Caco-2 (cell line): Measurements from ENCODE around the gene TTC21B. TPM values are rescaled to one million over a fixed set of nuclear protein-coding genes. Genes with fewer than 3 reads are reported as not detected.

Experiments used
- BruUV-seq: library from RNA; stranded (reverse); fragments of 400-500 nt; replicated peaks from 2 replicates; lab custom pipeline; 2021; lab: Mats Ljungman, UMichigan
- CTCF ChIA-PET: fragments of 300-600 bp; sonication (Branson Sonifier 250); formaldehyde crosslinking; loops from one replicate; lab custom pipeline; 2022; ENCODE audit warnings: antibody characterized with exemption; lab: Charles Lee
- POLR2A ChIA-PET: fragments of 300-600 bp; sonication (Branson Sonifier 250); formaldehyde crosslinking; loops from one replicate; lab custom pipeline; 2022; ENCODE audit warnings: antibody characterized with exemption; lab: Charles Lee
- DNase-seq, 2 experiments: peaks; one replicate each; pipeline versions ENCODE4 v3.0.0 to v3.0.0-alpha.2; 2020 to 2022
- H3K27me3 ChIP-seq: replicated peaks from 2 replicates; pipeline ENCODE4 v1.6.0; 2011; ENCODE audit warnings: low read length; ENCODE audit not compliant: control insufficient read depth, insufficient read depth
- H3K36me3 ChIP-seq: 2 replicates; pipeline ENCODE4 v1.5.1; 2011; ENCODE audit warnings: low read length; ENCODE audit not compliant: control insufficient read depth, insufficient read depth
- H3K4me1 ChIP-seq: fragments of 250-450 bp; sonication (Bioruptor Pico); 2 replicates; pipeline ENCODE4 v1.5.1; 2020; ENCODE audit warnings: mild to moderate bottlenecking
- H3K4me3 ChIP-seq: 2 replicates; pipeline ENCODE4 v1.5.1; 2011; ENCODE audit warnings: low read depth, mild to moderate bottlenecking, control low read depth, low read length
- H3K9me3 ChIP-seq: fragments of 250-450 bp; sonication (Bioruptor Pico); 2 replicates; pipeline ENCODE4 v1.5.1; 2020; ENCODE audit warnings: mild to moderate bottlenecking, moderate library complexity
- H3K27ac Mint-ChIP-seq: one replicate; pipeline ENCODE4 v1.8.0; 2022; ENCODE audit warnings: mixed read lengths; ENCODE audit not compliant: unreplicated experiment
- H3K27me3 Mint-ChIP-seq: one replicate; pipeline ENCODE4 v1.8.0; 2022; ENCODE audit warnings: mixed read lengths; ENCODE audit not compliant: insufficient read depth, unreplicated experiment
- H3K36me3 Mint-ChIP-seq: one replicate; pipeline ENCODE4 v1.8.0; 2022; ENCODE audit warnings: mild to moderate bottlenecking, mixed read lengths; ENCODE audit not compliant: insufficient read depth, unreplicated experiment
- H3K4me1 Mint-ChIP-seq: one replicate; pipeline ENCODE4 v1.8.0; 2022; ENCODE audit warnings: low read depth, mixed read lengths; ENCODE audit not compliant: unreplicated experiment
- H3K4me3 Mint-ChIP-seq: one replicate; pipeline ENCODE4 v1.8.0; 2022; ENCODE audit warnings: mild to moderate bottlenecking, moderate library complexity, mixed read lengths; ENCODE audit not compliant: unreplicated experiment
- H3K9me3 Mint-ChIP-seq: one replicate; pipeline ENCODE4 v1.8.0; 2022; ENCODE audit warnings: mixed read lengths; ENCODE audit not compliant: unreplicated experiment
- CTCF ChIP-seq, 2 experiments: fragments of 200-600 bp in 1 of 2; IDR thresholded peaks; 1 replicate in 1 of 2; 2 replicates in 1 of 2; pipeline versions ENCODE4 v1.5.1 to v1.8.0; 2011 to 2022; ENCODE audit warnings: antibody characterized with exemption in 1 of 2, control low read depth in 1 of 2, inconsistent platforms in 1 of 2, low read depth in 1 of 2, low read length in 1 of 2, mild to moderate bottlenecking in 1 of 2, moderate library complexity in 1 of 2; ENCODE audit not compliant: insufficient read depth in 1 of 2, severe bottlenecking in 1 of 2, unreplicated experiment in 1 of 2
- intact Hi-C: fragments of 100-400 bp; cut with micrococcal nuclease; formaldehyde crosslinking; loops from one replicate; pipeline ENCODE4 v1.10.0; 2022; ENCODE audit not compliant: unreplicated experiment
- total RNA-seq: library from RNA; stranded (reverse); gene quantifications from 2 replicates; pipeline ENCODE4 v1.2.3, GENCODE V29; 2022

TTC21B gene
- total RNA-seq, 1 experiment from 2014 or later = 14.2 TPM

- Mint-ChIP-seq H3K27ac (no peak overlapping the region), H3K27me3 (no peaks in the 10 kb centered on the region), H3K4me1 (peaks cover 10% of the 10 kb centered on the region), H3K9me3 (no peaks in the 10 kb centered on the region), H3K36me3 (peaks cover 22% of the 10 kb centered on the region), H3K4me3 (no peak overlapping the region)
- no peaks in the 10 kb centered on the region for H3K36me3 ChIP-seq
- H3K9me3 ChIP-seq = no peaks in the 10 kb centered on the region
- ChIA-PET CTCF (no interaction called here), POLR2A (no interaction called here)
- intact Hi-C loops = no loop called here
- TF ChIP-seq CTCF (IDR thresholded peaks at IDR 0.05; ENCODE audit: insufficient read depth in 1 of 2, low read depth in 1 of 2, low read length in 1 of 2, severe bottlenecking in 1 of 2, unreplicated experiment in 1 of 2) = no peak
- no peak for DNase-seq
- H3K4me3 ChIP-seq = no peak overlapping the region
- H3K4me1 ChIP-seq = peaks cover 9% of the 10 kb centered on the region; the same call in 1 of the 2 replicates
- no peaks in the 10 kb centered on the region for H3K27me3 ChIP-seq
- BruUV-seq = no TSS peak
These were observed 55.9 kb downstream of the TTC21B start for GRCh38 chr2:165897726-165898125.

GRCh38 chr2:165897074-165897473, 56.5 kb downstream of the TTC21B start:
- H3K36me3 Mint-ChIP-seq = peaks cover 27% of the 10 kb centered on the region
- no peak overlapping the region for H3K4me3 Mint-ChIP-seq
- H3K4me3 ChIP-seq = no peak overlapping the region
- H3K4me1 ChIP-seq = peaks cover 9% of the 10 kb centered on the region; the same call in 1 of the 2 replicates
- H3K9me3 Mint-ChIP-seq = no peaks in the 10 kb centered on the region
- H3K36me3 ChIP-seq = no peaks in the 10 kb centered on the region
- TF ChIP-seq CTCF (IDR thresholded peaks at IDR 0.05; ENCODE audit: insufficient read depth in 1 of 2, low read depth in 1 of 2, low read length in 1 of 2, severe bottlenecking in 1 of 2, unreplicated experiment in 1 of 2) = no peak
- H3K27me3 ChIP-seq = no peaks in the 10 kb centered on the region
- no peaks in the 10 kb centered on the region for H3K9me3 ChIP-seq
- H3K27ac Mint-ChIP-seq = no peak overlapping the region
- peaks cover 10% of the 10 kb centered on the region for H3K4me1 Mint-ChIP-seq
- no TSS peak for BruUV-seq
- no peak for DNase-seq
- ChIA-PET CTCF (no interaction called here), POLR2A (no interaction called here)
- no peaks in the 10 kb centered on the region for H3K27me3 Mint-ChIP-seq
- intact Hi-C loops = no loop called here

GRCh38 chr2:165895974-165896373, 57.6 kb downstream of the TTC21B start:
- no peak for TF ChIP-seq CTCF (IDR thresholded peaks at IDR 0.05; ENCODE audit: insufficient read depth in 1 of 2, low read depth in 1 of 2, low read length in 1 of 2, severe bottlenecking in 1 of 2, unreplicated experiment in 1 of 2)
- DNase-seq = no peak
- Mint-ChIP-seq H3K27me3 (no peaks in the 10 kb centered on the region), H3K4me3 (no peak overlapping the region), H3K4me1 (peaks cover 10% of the 10 kb centered on the region), H3K36me3 (peaks cover 27% of the 10 kb centered on the region), H3K9me3 (no peaks in the 10 kb centered on the region), H3K27ac (no peak overlapping the region)
- H3K36me3 ChIP-seq = no peaks in the 10 kb centered on the region
- no peak overlapping the region for H3K4me3 ChIP-seq
- peaks cover 9% of the 10 kb centered on the region; the same call in 1 of the 2 replicates for H3K4me1 ChIP-seq
- CTCF ChIA-PET = no interaction called here
- intact Hi-C loops = no loop called here
- POLR2A ChIA-PET = no interaction called here
- no peaks in the 10 kb centered on the region for H3K27me3 ChIP-seq
- H3K9me3 ChIP-seq = no peaks in the 10 kb centered on the region
- no TSS peak for BruUV-seq
